ENCODE data around the gene OOSP4A.

- TF ChIP-seq POLR2A (IDR thresholded peaks at IDR 0.05): no peak
- TF ChIP-seq, protein P1, sequence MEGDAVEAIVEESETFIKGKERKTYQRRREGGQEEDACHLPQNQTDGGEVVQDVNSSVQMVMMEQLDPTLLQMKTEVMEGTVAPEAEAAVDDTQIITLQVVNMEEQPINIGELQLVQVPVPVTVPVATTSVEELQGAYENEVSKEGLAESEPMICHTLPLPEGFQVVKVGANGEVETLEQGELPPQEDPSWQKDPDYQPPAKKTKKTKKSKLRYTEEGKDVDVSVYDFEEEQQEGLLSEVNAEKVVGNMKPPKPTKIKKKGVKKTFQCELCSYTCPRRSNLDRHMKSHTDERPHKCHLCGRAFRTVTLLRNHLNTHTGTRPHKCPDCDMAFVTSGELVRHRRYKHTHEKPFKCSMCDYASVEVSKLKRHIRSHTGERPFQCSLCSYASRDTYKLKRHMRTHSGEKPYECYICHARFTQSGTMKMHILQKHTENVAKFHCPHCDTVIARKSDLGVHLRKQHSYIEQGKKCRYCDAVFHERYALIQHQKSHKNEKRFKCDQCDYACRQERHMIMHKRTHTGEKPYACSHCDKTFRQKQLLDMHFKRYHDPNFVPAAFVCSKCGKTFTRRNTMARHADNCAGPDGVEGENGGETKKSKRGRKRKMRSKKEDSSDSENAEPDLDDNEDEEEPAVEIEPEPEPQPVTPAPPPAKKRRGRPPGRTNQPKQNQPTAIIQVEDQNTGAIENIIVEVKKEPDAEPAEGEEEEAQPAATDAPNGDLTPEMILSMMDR (IDR thresholded peaks at IDR 0.05): no peak
Observed at GRCh38 chr11:59963733-59964132, at the start of gene OOSP4A.
